HEK293 (cell line): ENCODE measurements around the gene COA6.

Source experiments
- CTCF ChIA-PET: fragments of 350-600 bp; formaldehyde crosslinking; extraction: SDS; loops from one replicate; lab custom pipeline; 2021; ENCODE audit warnings: antibody characterized with exemption; lab: Yijun Ruan, JAX
- POLR2A ChIA-PET: fragments of 300-600 bp; formaldehyde crosslinking; extraction: SDS; loops from one replicate; lab custom pipeline; 2020; ENCODE audit warnings: antibody characterized with exemption, inconsistent platforms; lab: Yijun Ruan, JAX
- H3K27ac ChIP-seq: fragments of 200-500 bp; sonication (Bioruptor generic); 2 replicates; pipeline ENCODE4 v1.5.1; 2014; ENCODE audit warnings: low read depth, low read length, control low read depth, inconsistent platforms; ENCODE audit errors: extremely low read depth
- H3K36me3 ChIP-seq, 2 experiments: fragments of 200-500 bp in 1 of 2; sonication (Bioruptor generic) in 1 of 2; 1 replicate in 1 of 2; 2 replicates in 1 of 2; pipeline ENCODE4 v1.5.1; 2014 to 2017; ENCODE audit warnings: inconsistent platforms in 2 of 2, low read length in 2 of 2; ENCODE audit not compliant: control insufficient read depth in 2 of 2, insufficient read depth in 1 of 2
- H3K4me1 ChIP-seq: fragments of 200-500 bp; sonication (Bioruptor generic); 2 replicates; pipeline ENCODE4 v1.5.1; 2014; ENCODE audit warnings: mild to moderate bottlenecking, low read length, inconsistent platforms; ENCODE audit not compliant: control insufficient read depth, insufficient read depth
- H3K4me3 ChIP-seq: 2 replicates; pipeline ENCODE4 v1.5.1; 2011; ENCODE audit warnings: low read depth, mild to moderate bottlenecking, control low read depth, low read length, moderate library complexity
- H3K9me3 ChIP-seq: fragments of 200-500 bp; sonication (Bioruptor generic); 2 replicates; pipeline ENCODE4 v1.5.1; 2014; ENCODE audit warnings: low read depth, low read length, inconsistent platforms; ENCODE audit not compliant: control insufficient read depth, insufficient read depth
- ZFHX2 ChIP-seq: fragments of 450-650 bp; formaldehyde crosslinking; conservative IDR thresholded peaks from 2 replicates; pipeline ENCODE4 v1.5.1; 2016; ENCODE audit warnings: missing biosample characterization, missing genetic modification characterization
- ZNF16 ChIP-seq: fragments of 450-650 bp; formaldehyde crosslinking; IDR thresholded peaks from 2 replicates; pipeline ENCODE4 v1.5.1; 2016; ENCODE audit warnings: low read depth, missing biosample characterization, missing genetic modification characterization
- ZNF211 ChIP-seq: fragments of 450-650 bp; formaldehyde crosslinking; IDR thresholded peaks from 2 replicates; pipeline ENCODE4 v1.5.1; 2016; ENCODE audit warnings: low read depth, missing biosample characterization, missing genetic modification characterization
- ZNF530 ChIP-seq: fragments of 450-650 bp; formaldehyde crosslinking; IDR thresholded peaks from 2 replicates; pipeline ENCODE4 v1.5.1; 2016; ENCODE audit warnings: low read depth, missing biosample characterization, missing genetic modification characterization

COA6 gene

DNA sequence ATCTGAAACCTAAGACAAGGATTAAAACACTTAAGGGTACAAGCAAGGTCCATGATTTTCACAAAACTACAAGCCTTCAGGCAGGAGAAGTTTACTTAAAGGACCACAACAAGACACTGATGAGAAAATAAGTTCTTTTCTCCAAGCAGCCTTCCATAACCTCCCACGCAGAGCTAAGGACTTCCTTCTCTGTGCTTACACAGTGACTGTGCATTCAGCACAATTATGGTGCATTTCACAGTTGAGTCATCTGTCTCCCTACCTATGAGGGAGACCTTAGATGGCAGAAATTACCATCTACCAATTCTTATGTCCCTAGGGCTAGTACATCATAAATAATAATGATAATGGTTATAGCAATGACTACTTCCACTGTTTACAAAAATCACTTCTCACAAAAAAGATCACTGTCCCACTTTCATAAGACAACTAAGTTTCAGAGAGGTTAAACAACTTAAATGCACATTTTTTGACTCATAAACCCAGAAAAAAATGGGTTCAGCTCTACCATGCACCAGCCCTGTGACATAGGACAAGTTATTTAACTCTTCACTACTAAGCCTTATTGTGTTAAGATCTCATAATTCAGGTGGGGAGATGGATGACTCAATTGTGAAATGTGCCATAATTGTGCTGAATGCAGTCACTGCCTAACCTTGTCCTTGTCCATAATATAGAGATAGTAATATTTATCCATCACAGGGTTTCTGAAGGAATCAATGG is 60.5 kb downstream of the COA6 start:
- peaks cover 29 to 41% of the 10 kb centered on the region in 2 experiments for H3K36me3 ChIP-seq
- H3K4me3 ChIP-seq, result no peak overlapping the region
- H3K27ac ChIP-seq, result no peak overlapping the region
- TF ChIP-seq ZNF211 (tag by site-specific recombination) (no peak), ZNF16 (tag by site-specific recombination) (no peak), ZNF530 (tag by site-specific recombination) (no peak), ZFHX2 (tag by site-specific recombination) (peak; percentile 54; the same call in 1 of the 2 replicates)
- no peaks in the 10 kb centered on the region for H3K4me1 ChIP-seq
- POLR2A ChIA-PET, result no interaction called here
- CTCF ChIA-PET, result interaction anchor here (0.7 kb wide), 2 partner anchors 408 to 1169 kb away, joined by 3 to 4 read pairs; no protein-coding TSS in a partner anchor
- no peaks in the 10 kb centered on the region for H3K9me3 ChIP-seq
